Suprapubic skin (tissue), 4 donors: Measurements from ENCODE around the gene FBXO42.

Experiments
- POLR2A ChIP-seq, 2 donors: fragments of 450-650 bp; IDR thresholded peaks; one replicate each; pipeline ENCODE4 v1.6.1; 2017; ENCODE audit warnings: antibody characterized with exemption in 2 of 2, mild to moderate bottlenecking in 2 of 2, moderate library complexity in 2 of 2
- POLR2AphosphoS5 ChIP-seq, 3 donors: sonication (generic); formaldehyde crosslinking; IDR thresholded peaks; one replicate each; pipeline ENCODE4 v1.6.1; 2017; ENCODE audit warnings: antibody characterized with exemption in 3 of 3
- TF ChIP-seq, protein P1 (sequence below), 2 donors: fragments of 200-600 bp in 1 of 2; fragments of 450-650 bp in 1 of 2; sonication (generic) in 1 of 2; IDR thresholded peaks; one replicate each; pipeline ENCODE4 v1.5.1; 2016 to 2019; ENCODE audit warnings: antibody characterized with exemption in 2 of 2, mild to moderate bottlenecking in 1 of 2, moderate library complexity in 1 of 2

DNA sequence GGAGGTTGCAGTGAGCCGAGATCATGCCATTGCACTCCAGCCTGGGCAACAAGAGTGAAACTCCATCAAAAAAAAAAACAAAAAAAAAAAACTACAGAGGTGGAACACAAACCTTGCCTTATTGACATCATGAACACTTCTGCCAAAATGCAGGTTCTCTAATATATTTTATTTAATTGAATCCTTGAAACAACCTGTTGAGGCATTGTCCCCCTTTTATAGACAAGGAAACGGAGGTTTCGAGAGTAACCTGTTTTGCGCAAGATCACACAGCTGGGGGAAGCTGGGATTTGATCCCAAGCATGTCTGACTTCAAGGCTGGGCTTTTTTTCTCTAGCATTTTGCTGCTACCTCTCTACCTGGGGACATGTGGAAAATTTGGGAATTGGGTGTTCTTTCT, 17.5 kb upstream of the FBXO42 start:
- TF ChIP-seq, protein P1, sequence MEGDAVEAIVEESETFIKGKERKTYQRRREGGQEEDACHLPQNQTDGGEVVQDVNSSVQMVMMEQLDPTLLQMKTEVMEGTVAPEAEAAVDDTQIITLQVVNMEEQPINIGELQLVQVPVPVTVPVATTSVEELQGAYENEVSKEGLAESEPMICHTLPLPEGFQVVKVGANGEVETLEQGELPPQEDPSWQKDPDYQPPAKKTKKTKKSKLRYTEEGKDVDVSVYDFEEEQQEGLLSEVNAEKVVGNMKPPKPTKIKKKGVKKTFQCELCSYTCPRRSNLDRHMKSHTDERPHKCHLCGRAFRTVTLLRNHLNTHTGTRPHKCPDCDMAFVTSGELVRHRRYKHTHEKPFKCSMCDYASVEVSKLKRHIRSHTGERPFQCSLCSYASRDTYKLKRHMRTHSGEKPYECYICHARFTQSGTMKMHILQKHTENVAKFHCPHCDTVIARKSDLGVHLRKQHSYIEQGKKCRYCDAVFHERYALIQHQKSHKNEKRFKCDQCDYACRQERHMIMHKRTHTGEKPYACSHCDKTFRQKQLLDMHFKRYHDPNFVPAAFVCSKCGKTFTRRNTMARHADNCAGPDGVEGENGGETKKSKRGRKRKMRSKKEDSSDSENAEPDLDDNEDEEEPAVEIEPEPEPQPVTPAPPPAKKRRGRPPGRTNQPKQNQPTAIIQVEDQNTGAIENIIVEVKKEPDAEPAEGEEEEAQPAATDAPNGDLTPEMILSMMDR (IDR thresholded peaks at IDR 0.05): no peak
- TF ChIP-seq POLR2A (IDR thresholded peaks at IDR 0.05): no peak
- no peak for TF ChIP-seq POLR2AphosphoS5 (IDR thresholded peaks at IDR 0.05)
